ENCODE results near the gene GGT7.
"Not testable (repeated sequence)": the region's sequence is repeated elsewhere in the genome, so short reads cannot be mapped to it uniquely, and the experiment has no call there.

GGT7 gene

DNA sequence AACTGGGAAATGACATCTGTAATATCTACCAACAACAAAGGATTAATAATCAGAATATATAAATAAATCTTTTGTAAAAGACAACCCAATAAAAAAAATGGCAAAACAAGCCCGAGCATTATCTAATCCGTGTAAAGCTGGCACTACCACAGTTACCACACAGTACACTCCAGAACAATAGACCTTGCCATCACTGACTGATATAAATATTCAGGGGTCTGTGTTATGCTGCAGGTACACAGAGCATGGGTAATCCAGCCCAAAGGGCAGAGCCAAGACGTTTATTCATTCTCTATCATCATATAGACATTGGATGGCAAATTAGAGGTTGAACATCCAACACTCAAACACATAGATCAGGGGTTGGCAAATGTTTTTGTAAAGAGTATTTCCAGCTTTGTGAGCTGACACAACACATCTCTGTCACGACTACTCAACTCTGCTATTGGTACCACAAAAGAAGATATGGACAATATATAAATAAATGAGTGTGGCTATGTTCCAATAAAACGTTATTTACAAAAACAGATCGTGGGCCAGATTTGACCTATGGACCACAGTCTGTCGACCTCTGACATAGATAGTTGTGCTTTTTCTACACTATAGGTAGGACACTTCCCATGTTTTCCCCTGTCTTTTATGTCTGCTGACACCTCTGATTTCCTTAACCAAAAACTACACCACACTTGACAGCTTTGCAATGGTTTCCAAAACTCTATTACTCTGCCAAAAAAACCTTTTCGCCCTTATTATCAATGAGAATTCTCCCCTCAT lies 51.7 kb downstream of the GGT7 start:
- no peak for DNase-seq (ENCODE audit: extremely low spot score)
- ChIA-PET POLR2A (no interaction called here), CTCF (no interaction called here)
- TF ChIP-seq FOXA1 (IDR thresholded peaks at IDR 0.05) (no peak), FOXK2 (IDR thresholded peaks at IDR 0.05) (no peak), SP1 (IDR thresholded peaks at IDR 0.05) (no peak), L3MBTL2 (conservative IDR thresholded peaks at IDR 0.05) (no peak), CTBP1 (IDR thresholded peaks at IDR 0.05; ENCODE audit: borderline replicate concordance) (no peak), FOXM1 (IDR thresholded peaks at IDR 0.05; ENCODE audit: borderline replicate concordance) (no peak), SUZ12 (IDR thresholded peaks at IDR 0.05) (no peak), PKNOX1 (IDR thresholded peaks at IDR 0.05) (no peak), LEF1 (IDR thresholded peaks at IDR 0.05; ENCODE audit: borderline replicate concordance) (no peak)

- CTCF ChIA-PET, result interaction anchor here (0.6 to 1.2 kb wide), 4 partner anchors 15 to 1555 kb away, joined by 3 to 5 read pairs (median 3); no protein-coding TSS in a partner anchor
- DNase-seq (ENCODE audit: extremely low spot score), result no peak
- POLR2A ChIA-PET, result interaction anchor here (1.8 kb wide), 1 partner anchor 8 kb away, joined by 5 read pairs; the partner anchor contains the start of gene NCOA6
- TF ChIP-seq FOXM1 (IDR thresholded peaks at IDR 0.05; ENCODE audit: borderline replicate concordance), result no peak
- no peak for TF ChIP-seq LEF1 (IDR thresholded peaks at IDR 0.05; ENCODE audit: borderline replicate concordance)
- no peak for TF ChIP-seq BHLHE40 (IDR thresholded peaks at IDR 0.05; ENCODE audit: borderline replicate concordance)
- TF ChIP-seq FOXA1 (IDR thresholded peaks at IDR 0.05), result no peak
- no peak for TF ChIP-seq ARNT (IDR thresholded peaks at IDR 0.05)
- no peak for TF ChIP-seq ZNF384 (IDR thresholded peaks at IDR 0.05)
- TF ChIP-seq SP1 (IDR thresholded peaks at IDR 0.05), result no peak
- TF ChIP-seq SUZ12 (IDR thresholded peaks at IDR 0.05), result no peak
- no peak for TF ChIP-seq TARDBP (IDR thresholded peaks at IDR 0.05)
- TF ChIP-seq FOXK2 (IDR thresholded peaks at IDR 0.05), result no peak
- TF ChIP-seq PKNOX1 (IDR thresholded peaks at IDR 0.05), result no peak
Measured at GRCh38 chr20:34817801-34818200, 54.9 kb downstream of the GGT7 start.

DNA sequence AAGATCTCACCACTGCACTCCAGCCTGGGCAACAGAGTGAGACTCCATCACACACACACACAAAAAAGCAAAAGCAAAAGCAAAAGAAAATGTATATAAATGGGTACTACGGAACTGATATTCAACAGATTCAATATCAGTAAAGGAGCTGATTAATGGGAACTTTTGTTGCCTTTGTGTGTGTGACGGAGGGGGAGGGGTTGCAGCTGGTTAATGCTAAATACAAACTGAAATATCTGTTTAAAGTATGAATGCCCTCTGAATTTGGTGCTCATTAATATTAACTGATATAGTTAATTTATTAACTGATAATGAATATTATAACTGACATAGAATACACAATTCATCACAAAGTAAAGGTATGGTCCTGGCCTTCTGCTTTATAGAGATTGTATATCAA lies 55.6 kb downstream of the GGT7 start:
- ChIA-PET POLR2A (interaction anchor here (1.8 kb wide), 1 partner anchor 8 kb away, joined by 5 read pairs; the partner anchor contains the start of gene NCOA6), CTCF (interaction anchor here (0.5 to 1.2 kb wide), 5 partner anchors 12 to 1554 kb away, joined by 3 to 5 read pairs (median 3); no protein-coding TSS in a partner anchor)
- DNase-seq (ENCODE audit: extremely low spot score), result no peak
- TF ChIP-seq FOXA1 (IDR thresholded peaks at IDR 0.05), result no peak
- no peak for TF ChIP-seq NFRKB (IDR thresholded peaks at IDR 0.05)

GRCh38 chr20:34815636-34816035 lies 57.0 kb downstream of the GGT7 start:
- CTCF ChIA-PET, result no interaction called here

GRCh38 chr20:34808583-34808982 lies 64.1 kb downstream of the GGT7 start:
- TF ChIP-seq ZNF384 (IDR thresholded peaks at IDR 0.05) (no peak), L3MBTL2 (conservative IDR thresholded peaks at IDR 0.05) (no peak), PKNOX1 (IDR thresholded peaks at IDR 0.05) (no peak), SUZ12 (IDR thresholded peaks at IDR 0.05) (no peak), ARNT (IDR thresholded peaks at IDR 0.05) (no peak), FOXK2 (IDR thresholded peaks at IDR 0.05) (no peak), HDGF (IDR thresholded peaks at IDR 0.05; ENCODE audit: borderline replicate concordance) (no peak), BHLHE40 (IDR thresholded peaks at IDR 0.05; ENCODE audit: borderline replicate concordance) (no peak), CTBP1 (IDR thresholded peaks at IDR 0.05; ENCODE audit: borderline replicate concordance) (no peak), FOXA1 (IDR thresholded peaks at IDR 0.05) (no peak), TARDBP (IDR thresholded peaks at IDR 0.05) (no peak), SP1 (IDR thresholded peaks at IDR 0.05) (no peak), ELF4 (IDR thresholded peaks at IDR 0.05) (no peak)
- ChIA-PET POLR2A (no interaction called here), CTCF (no interaction called here)
- no peak for DNase-seq (ENCODE audit: extremely low spot score)

More at GRCh38 chr20:34815636-34816035, 57.0 kb downstream of the GGT7 start:
- POLR2A ChIA-PET, result no interaction called here
- no peak for DNase-seq (ENCODE audit: extremely low spot score)
- TF ChIP-seq NFRKB (IDR thresholded peaks at IDR 0.05) (no peak), CTBP1 (IDR thresholded peaks at IDR 0.05; ENCODE audit: borderline replicate concordance) (no peak), PKNOX1 (IDR thresholded peaks at IDR 0.05) (no peak), FOXM1 (IDR thresholded peaks at IDR 0.05; ENCODE audit: borderline replicate concordance) (no peak), BHLHE40 (IDR thresholded peaks at IDR 0.05; ENCODE audit: borderline replicate concordance) (no peak), ARNT (IDR thresholded peaks at IDR 0.05) (no peak), SP1 (IDR thresholded peaks at IDR 0.05) (no peak), TARDBP (IDR thresholded peaks at IDR 0.05) (no peak), SUZ12 (IDR thresholded peaks at IDR 0.05) (no peak), FOXK2 (IDR thresholded peaks at IDR 0.05) (no peak), L3MBTL2 (conservative IDR thresholded peaks at IDR 0.05) (no peak), ZNF384 (IDR thresholded peaks at IDR 0.05) (no peak), FOXA1 (IDR thresholded peaks at IDR 0.05) (no peak)

- CTCF ChIA-PET; DNase-seq (ENCODE audit: extremely low spot score); POLR2A ChIA-PET: not testable (repeated sequence)
Measured at GRCh38 chr20:34807944-34808465, 64.7 kb downstream of the GGT7 start.
